ENCODE results near the gene SMG1. TPM values are rescaled to one million over a fixed set of nuclear protein-coding genes. Genes with fewer than 3 reads are reported as not detected.
"Not testable (repeated sequence)": the region's sequence is repeated elsewhere in the genome, so short reads cannot be mapped to it uniquely, and the experiment has no call there.

Gene SMG1
- total and polyA plus RNA-seq, 7 donors = 6.0 to 112 (median 72.8) TPM

DNA sequence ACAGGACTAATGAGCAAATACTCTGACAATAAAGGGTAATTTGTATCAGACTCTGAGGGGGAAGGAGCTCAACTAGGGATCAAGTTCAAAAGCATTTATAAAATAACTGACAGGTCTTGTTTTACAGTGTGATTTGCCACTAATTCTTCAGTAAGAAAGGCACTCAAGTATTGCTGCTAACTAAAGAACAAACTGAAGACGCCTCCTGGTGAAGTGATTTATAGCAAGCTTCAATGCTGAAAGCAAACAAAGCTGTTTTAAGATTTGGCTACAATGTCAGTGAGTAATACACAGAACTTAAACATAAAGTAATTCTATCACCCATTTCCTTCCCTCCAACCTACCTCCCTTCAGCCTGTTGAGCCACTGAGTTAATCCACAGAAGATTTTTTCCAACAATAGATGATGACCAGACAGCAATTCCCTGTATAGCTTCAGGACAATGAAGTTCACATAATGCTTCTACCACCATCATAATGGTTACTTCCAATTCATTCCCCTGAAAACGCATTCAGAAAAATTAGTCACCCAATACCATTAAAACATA, 59.9 kb downstream of the SMG1 start:
- intact Hi-C loops (cut with DNase I); H3K4me3 ChIP-seq; H3K9me3 ChIP-seq; H3K27ac ChIP-seq; H3K27me3 ChIP-seq; H3K4me1 ChIP-seq; DNase-seq: not testable (repeated sequence)
- H3K36me3 ChIP-seq = peaks cover 4 to 68% (median 12%) of the 10 kb centered on the region in 4 donors
- WGBS, 2 donors = 20 to 53% methylated on average over 2 of the region's 2 CpGs
- TF ChIP-seq POLR2AphosphoS5 (IDR thresholded peaks at IDR 0.05) = peak in 2 of 4 donors; percentile 10 to 15

GRCh38 chr16:18862891-18863290, 63.3 kb downstream of the SMG1 start:
- H3K27ac ChIP-seq; H3K4me3 ChIP-seq; intact Hi-C loops (cut with DNase I); DNase-seq; H3K27me3 ChIP-seq; H3K4me1 ChIP-seq; H3K9me3 ChIP-seq: not testable (repeated sequence)
- peaks cover 0 to 58% (median 10%) of the 10 kb centered on the region in 4 donors for H3K36me3 ChIP-seq

DNA sequence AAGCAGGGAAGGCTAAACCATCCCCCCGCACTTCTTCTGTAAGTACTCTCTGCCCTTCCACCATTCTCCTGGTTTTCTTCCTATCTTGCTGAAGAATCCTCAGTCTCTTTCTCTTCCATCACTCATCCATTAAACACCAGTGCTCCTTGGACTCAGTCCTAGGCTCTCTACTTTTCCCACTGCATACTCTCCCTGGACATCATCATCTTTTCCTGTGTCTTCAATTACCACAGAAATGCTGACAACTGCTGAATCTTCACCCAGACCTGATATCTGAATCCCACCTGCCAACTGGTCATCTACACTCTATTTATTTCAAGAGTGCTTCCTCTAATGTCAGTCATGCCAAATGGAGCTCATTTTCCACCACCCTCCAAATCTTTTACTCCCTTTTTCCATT, 71.0 kb downstream of the SMG1 start:
- 98% methylated on average over 1 of the region's 1 CpG for WGBS, 2 donors
- no peak overlapping the region for H3K4me3 ChIP-seq
- intact Hi-C loops (cut with DNase I) = no loop called here
- H3K9me3 ChIP-seq = no peaks in the 10 kb centered on the region
- H3K27ac ChIP-seq = no peak overlapping the region
- no peaks in the 10 kb centered on the region for H3K4me1 ChIP-seq
- DNase-seq = no peak
- TF ChIP-seq POLR2AphosphoS5 (IDR thresholded peaks at IDR 0.05) (no peak), EP300 (IDR thresholded peaks at IDR 0.05) (no peak), POLR2A (IDR thresholded peaks at IDR 0.05) (no peak), CTCF (IDR thresholded peaks at IDR 0.05) (no peak)
- H3K36me3 ChIP-seq = peaks cover 14 to 89% (median 21%) of the 10 kb centered on the region in 4 donors
- H3K27me3 ChIP-seq = no peaks in the 10 kb centered on the region

- intact Hi-C loops (cut with DNase I) = no loop called here
- TF ChIP-seq CTCF (IDR thresholded peaks at IDR 0.05) (no peak), POLR2A (IDR thresholded peaks at IDR 0.05) (no peak), EP300 (IDR thresholded peaks at IDR 0.05) (no peak), POLR2AphosphoS5 (IDR thresholded peaks at IDR 0.05) (no peak)
- Histone ChIP-seq H3K9me3 (no peaks in the 10 kb centered on the region), H3K27ac (no peak overlapping the region), H3K4me3 (no peak overlapping the region), H3K4me1 (no peaks in the 10 kb centered on the region), H3K36me3 (peaks cover 20 to 95% (median 28%) of the 10 kb centered on the region in 4 donors), H3K27me3 (no peaks in the 10 kb centered on the region)
- DNase-seq = no peak
Measured at GRCh38 chr16:18853694-18854093, 72.5 kb downstream of the SMG1 start.

- TF ChIP-seq EP300 (IDR thresholded peaks at IDR 0.05) (no peak), POLR2A (IDR thresholded peaks at IDR 0.05) (no peak), POLR2AphosphoS5 (IDR thresholded peaks at IDR 0.05) (no peak), CTCF (IDR thresholded peaks at IDR 0.05) (no peak)
- H3K27ac ChIP-seq = no peak overlapping the region
- no peaks in the 10 kb centered on the region for H3K9me3 ChIP-seq
- DNase-seq = no peak
- H3K27me3 ChIP-seq = no peaks in the 10 kb centered on the region
- WGBS, 2 donors = 93% methylated on average over 1 of the region's 1 CpG
- no peak overlapping the region for H3K4me3 ChIP-seq
- intact Hi-C loops (cut with DNase I) = no loop called here
- no peaks in the 10 kb centered on the region for H3K4me1 ChIP-seq
- H3K36me3 ChIP-seq = peaks cover 20 to 98% (median 34%) of the 10 kb centered on the region in 4 donors
Measured at GRCh38 chr16:18852647-18853046, 73.6 kb downstream of the SMG1 start.

GRCh38 chr16:18846416-18846815, 79.8 kb downstream of the SMG1 start:
- peaks cover 15 to 98% (median 54%) of the 10 kb centered on the region in 4 donors for H3K36me3 ChIP-seq
- 93% methylated on average over 1 of the region's 1 CpG for WGBS, 2 donors

More at GRCh38 chr16:18846416-18846815, 79.8 kb downstream of the SMG1 start:
- TF ChIP-seq POLR2AphosphoS5 (IDR thresholded peaks at IDR 0.05) (no peak), EP300 (IDR thresholded peaks at IDR 0.05) (no peak), CTCF (IDR thresholded peaks at IDR 0.05) (no peak), POLR2A (IDR thresholded peaks at IDR 0.05) (no peak)
- H3K27ac ChIP-seq = no peak overlapping the region
- H3K4me3 ChIP-seq = no peak overlapping the region
- intact Hi-C loops (cut with DNase I) = no loop called here
- DNase-seq = no peak
- H3K4me1 ChIP-seq = no peaks in the 10 kb centered on the region
- H3K9me3 ChIP-seq = no peaks in the 10 kb centered on the region
- H3K27me3 ChIP-seq = no peaks in the 10 kb centered on the region
